Measurements from ENCODE around the gene ZBTB7C.

- no peak for TF ChIP-seq CTCF (IDR thresholded peaks at IDR 0.05)
- TF ChIP-seq EP300 (IDR thresholded peaks at IDR 0.05) = no peak
- TF ChIP-seq POLR2AphosphoS5 (IDR thresholded peaks at IDR 0.05) = no peak
- no peak for TF ChIP-seq POLR2A (IDR thresholded peaks at IDR 0.05)
Measured at GRCh38 chr18:48040457-48041110, 368.6 kb downstream of the ZBTB7C start.
